ENCODE measurements around the gene FUCA1.

DNA sequence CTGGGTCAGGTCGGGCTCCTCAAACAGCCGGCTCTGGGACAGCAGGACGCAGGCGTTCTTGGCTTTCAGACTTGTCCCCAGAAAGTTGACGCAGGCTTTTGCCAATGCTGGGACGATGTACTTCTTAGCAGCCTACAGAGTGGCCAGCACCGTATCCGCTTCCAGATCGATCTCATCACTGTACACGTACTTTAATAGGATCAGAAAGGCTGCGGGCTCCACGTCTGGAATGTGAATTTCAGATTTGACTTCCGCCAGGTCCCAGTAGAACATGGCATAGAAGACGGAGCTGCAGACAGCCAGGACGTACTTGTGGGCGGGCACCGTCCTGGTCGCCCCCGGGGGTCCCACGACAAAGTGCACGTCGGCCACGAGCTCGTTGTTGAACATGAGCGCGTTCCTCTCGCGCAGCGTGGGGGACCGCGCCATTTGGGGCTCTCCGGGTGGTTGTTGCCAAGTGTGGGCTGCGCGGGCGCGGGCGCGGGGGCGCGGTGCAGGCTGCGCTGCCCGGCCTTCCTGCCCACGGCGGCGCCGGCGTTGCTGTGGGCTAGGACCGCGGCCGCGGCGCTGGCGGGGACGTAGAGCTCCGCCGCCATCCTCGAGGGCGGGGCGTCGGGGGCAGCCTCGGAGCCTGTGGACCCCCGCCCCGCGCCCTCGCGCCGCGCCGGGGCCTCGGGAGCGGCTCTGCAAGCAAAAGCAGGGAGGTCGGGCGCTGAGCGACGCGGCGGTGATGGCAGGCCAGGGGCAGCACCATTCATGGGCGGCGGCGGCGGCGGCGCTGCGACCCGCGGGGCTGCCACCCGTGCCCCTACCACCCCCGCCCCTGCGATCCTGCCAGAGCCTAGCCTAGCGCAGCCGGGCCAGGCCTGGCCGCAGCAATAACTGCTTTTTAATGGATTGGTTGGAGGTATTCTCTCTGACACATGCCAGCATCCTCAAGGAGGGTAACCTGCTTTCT lies 34.5 kb upstream of the FUCA1 start:
- no peak for TF ChIP-seq REST (IDR thresholded peaks at IDR 0.05; ENCODE audit: low read depth, low read length)
- TF ChIP-seq, protein P1, sequence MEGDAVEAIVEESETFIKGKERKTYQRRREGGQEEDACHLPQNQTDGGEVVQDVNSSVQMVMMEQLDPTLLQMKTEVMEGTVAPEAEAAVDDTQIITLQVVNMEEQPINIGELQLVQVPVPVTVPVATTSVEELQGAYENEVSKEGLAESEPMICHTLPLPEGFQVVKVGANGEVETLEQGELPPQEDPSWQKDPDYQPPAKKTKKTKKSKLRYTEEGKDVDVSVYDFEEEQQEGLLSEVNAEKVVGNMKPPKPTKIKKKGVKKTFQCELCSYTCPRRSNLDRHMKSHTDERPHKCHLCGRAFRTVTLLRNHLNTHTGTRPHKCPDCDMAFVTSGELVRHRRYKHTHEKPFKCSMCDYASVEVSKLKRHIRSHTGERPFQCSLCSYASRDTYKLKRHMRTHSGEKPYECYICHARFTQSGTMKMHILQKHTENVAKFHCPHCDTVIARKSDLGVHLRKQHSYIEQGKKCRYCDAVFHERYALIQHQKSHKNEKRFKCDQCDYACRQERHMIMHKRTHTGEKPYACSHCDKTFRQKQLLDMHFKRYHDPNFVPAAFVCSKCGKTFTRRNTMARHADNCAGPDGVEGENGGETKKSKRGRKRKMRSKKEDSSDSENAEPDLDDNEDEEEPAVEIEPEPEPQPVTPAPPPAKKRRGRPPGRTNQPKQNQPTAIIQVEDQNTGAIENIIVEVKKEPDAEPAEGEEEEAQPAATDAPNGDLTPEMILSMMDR (IDR thresholded peaks at IDR 0.05 in 2 of 3, conservative IDR thresholded peaks at IDR 0.05 in 1 of 3; ENCODE audit: control insufficient read depth in 2 of 3, extremely low read depth in 1 of 3, insufficient read depth in 1 of 3, low read depth in 3 of 3, low read length in 3 of 3) = no peak
- no peak for TF ChIP-seq CEBPZ (IDR thresholded peaks at IDR 0.05; ENCODE audit: low read depth, low read length)
- TF ChIP-seq EZH2 (IDR thresholded peaks at IDR 0.05; ENCODE audit: borderline replicate concordance, control insufficient read depth, low read depth, low read length) = no peak
- no peak for TF ChIP-seq HDGF (IDR thresholded peaks at IDR 0.05)
- no peak for TF ChIP-seq EP300 (IDR thresholded peaks at IDR 0.05; ENCODE audit: borderline replicate concordance in 1 of 2, control insufficient read depth in 1 of 2, low read depth in 2 of 2, low read length in 2 of 2)
